ENCODE results near the gene INCENP. TPM values are rescaled to one million over a fixed set of nuclear protein-coding genes. Genes with fewer than 3 reads are reported as not detected.
"Not testable (repeated sequence)": the region's sequence is repeated elsewhere in the genome, so short reads cannot be mapped to it uniquely, and the experiment has no call there.

Gene INCENP
- total RNA-seq, result 10 to 100 TPM in 1 of 2 donors, 1 to 10 TPM in 1; 8.8 to 13.0 TPM

GRCh38 chr11:62123669-62124185 lies at the start of gene INCENP:
INCENP (plus strand) TSS chr11:62124011; CDS start chr11:62128162, 4,151 bp downstream.
- no peak within 1 kb of the TSS for H3K27ac ChIP-seq
- peaks cover 7 to 15% of the 10 kb centered on the region in 2 donors for H3K4me1 ChIP-seq (ENCODE audit: control insufficient read depth in 1 of 2, low read depth in 2 of 2)
- H3K36me3 ChIP-seq, result no peaks in the 10 kb centered on the region
- H3K4me3 ChIP-seq, result peak within 1 kb of the TSS; percentile 98
- ATAC-seq (ENCODE audit: insufficient number of reproducible peaks, low FRiP score, low read depth), result peak; percentile 100
- peak; percentile 91 for DNase-seq (ENCODE audit: low spot score)
- TF ChIP-seq CTCF (IDR thresholded peaks at IDR 0.05), result no peak
- no peaks in the 10 kb centered on the region for H3K9me3 ChIP-seq
- no peaks in the 10 kb centered on the region for H3K27me3 ChIP-seq (replicated peaks; ENCODE audit: insufficient read depth)

GRCh38 chr11:62075438-62075837 lies 48.4 kb upstream of the INCENP start:
- Histone ChIP-seq H3K9me3 (no peaks in the 10 kb centered on the region), H3K4me1 (ENCODE audit: control insufficient read depth in 1 of 2, low read depth in 2 of 2) (no peaks in the 10 kb centered on the region), H3K27ac (no peak overlapping the region), H3K4me3 (no peak overlapping the region), H3K27me3 (replicated peaks; ENCODE audit: insufficient read depth) (no peaks in the 10 kb centered on the region), H3K36me3 (no peaks in the 10 kb centered on the region)
- TF ChIP-seq CTCF (IDR thresholded peaks at IDR 0.05), result no peak
- DNase-seq (ENCODE audit: low spot score) (no peak), ATAC-seq (ENCODE audit: insufficient number of reproducible peaks, low FRiP score, low read depth) (no peak)

- DNase-seq (ENCODE audit: low spot score), result no peak
- H3K27me3 ChIP-seq (replicated peaks; ENCODE audit: insufficient read depth), result no peaks in the 10 kb centered on the region
- TF ChIP-seq CTCF (IDR thresholded peaks at IDR 0.05), result no peak
- H3K4me1 ChIP-seq (ENCODE audit: control insufficient read depth in 1 of 2, low read depth in 2 of 2), result peaks cover 0 to 3% of the 10 kb centered on the region in 2 donors
- H3K4me3 ChIP-seq, result no peak overlapping the region
- no peak for ATAC-seq (ENCODE audit: insufficient number of reproducible peaks, low FRiP score, low read depth)
- no peaks in the 10 kb centered on the region for H3K36me3 ChIP-seq
- H3K9me3 ChIP-seq, result no peaks in the 10 kb centered on the region
- H3K27ac ChIP-seq, result no peak overlapping the region
These were observed 46.7 kb upstream of the INCENP start for GRCh38 chr11:62077132-62077531.

- Histone ChIP-seq H3K4me1 (ENCODE audit: control insufficient read depth in 1 of 2, low read depth in 2 of 2) (peaks cover 0 to 3% of the 10 kb centered on the region in 2 donors), H3K9me3 (no peaks in the 10 kb centered on the region), H3K27ac (no peak overlapping the region), H3K27me3 (replicated peaks; ENCODE audit: insufficient read depth) (no peaks in the 10 kb centered on the region), H3K4me3 (peak overlapping the region; percentile 40), H3K36me3 (no peaks in the 10 kb centered on the region)
- peak; percentile 91 for TF ChIP-seq CTCF (IDR thresholded peaks at IDR 0.05)
- DNase-seq (ENCODE audit: low spot score) (peak; percentile 43), ATAC-seq (ENCODE audit: insufficient number of reproducible peaks, low FRiP score, low read depth) (no peak)
These were observed 42.2 kb upstream of the INCENP start for GRCh38 chr11:62081378-62082291.

GRCh38 chr11:62082292-62082657 lies 41.5 kb upstream of the INCENP start:
- Histone ChIP-seq H3K27me3 (replicated peaks; ENCODE audit: insufficient read depth) (no peaks in the 10 kb centered on the region), H3K36me3 (no peaks in the 10 kb centered on the region), H3K27ac (no peak overlapping the region), H3K4me3 (no peak overlapping the region), H3K9me3 (no peaks in the 10 kb centered on the region), H3K4me1 (ENCODE audit: control insufficient read depth in 1 of 2, low read depth in 2 of 2) (peaks cover 0 to 3% of the 10 kb centered on the region in 2 donors)
- DNase-seq (ENCODE audit: low spot score) (no peak), ATAC-seq (ENCODE audit: insufficient number of reproducible peaks, low FRiP score, low read depth) (no peak)
- no peak for TF ChIP-seq CTCF (IDR thresholded peaks at IDR 0.05)

GRCh38 chr11:62084801-62085200 lies 39.0 kb upstream of the INCENP start:
- not testable (repeated sequence) for H3K4me3 ChIP-seq; H3K36me3 ChIP-seq; ATAC-seq (ENCODE audit: insufficient number of reproducible peaks, low FRiP score, low read depth); H3K27me3 ChIP-seq (replicated peaks; ENCODE audit: insufficient read depth); H3K4me1 ChIP-seq (ENCODE audit: control insufficient read depth in 1 of 2, low read depth in 2 of 2); DNase-seq (ENCODE audit: low spot score); H3K27ac ChIP-seq; H3K9me3 ChIP-seq

Measured in thoracic aorta (tissue), 2 donors.